NCI-H1105 treated with DMSO at 0.1 percent for 48 hours (cell line): ENCODE data around the gene SOST.

Experiments
- DNase-seq: peaks from one replicate; lab custom pipeline; 2025; lab: John Stamatoyannopoulos, UW

The SOST gene

DNA sequence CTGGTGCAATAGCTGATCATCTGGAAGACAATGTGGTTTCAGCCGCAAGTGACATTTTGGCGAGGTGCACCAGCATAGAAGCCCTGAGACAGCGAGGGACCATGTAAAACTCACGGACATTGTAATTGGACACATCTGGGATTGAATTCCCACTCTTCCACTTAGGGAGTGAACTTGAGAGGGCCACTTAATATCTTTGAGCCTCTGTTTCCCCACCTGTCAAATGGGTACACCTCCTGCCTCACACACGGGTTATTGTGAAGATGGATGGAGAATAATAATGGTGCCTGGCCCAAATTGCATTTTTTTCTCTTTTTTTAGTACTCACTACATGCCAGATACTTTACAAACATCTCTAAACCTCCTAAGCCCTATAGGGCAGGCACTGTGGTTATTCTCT, 51.4 kb downstream of the SOST start:
- DNase-seq, result no peak

DNA sequence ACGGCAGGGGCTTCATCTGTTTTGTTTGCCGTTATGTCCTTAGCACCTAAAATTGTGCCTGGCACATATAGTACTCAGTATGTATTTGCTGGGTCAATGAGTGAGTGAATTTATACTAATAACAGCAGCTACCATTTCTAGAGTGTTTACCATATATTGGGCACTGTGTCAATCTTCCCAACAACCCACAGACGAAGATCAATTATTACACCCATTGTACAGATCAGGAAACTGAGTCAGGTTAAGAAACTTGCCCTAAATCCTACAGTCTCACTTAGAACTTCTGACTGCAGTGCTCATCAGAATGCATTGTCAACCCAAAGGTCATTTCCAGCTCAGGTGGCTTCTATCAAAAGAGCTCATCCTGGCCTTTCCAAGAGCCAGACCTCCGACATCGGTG, 52.4 kb downstream of the SOST start:
- DNase-seq, result no peak
